ENCODE data around the gene PGR.

The PGR gene

DNA sequence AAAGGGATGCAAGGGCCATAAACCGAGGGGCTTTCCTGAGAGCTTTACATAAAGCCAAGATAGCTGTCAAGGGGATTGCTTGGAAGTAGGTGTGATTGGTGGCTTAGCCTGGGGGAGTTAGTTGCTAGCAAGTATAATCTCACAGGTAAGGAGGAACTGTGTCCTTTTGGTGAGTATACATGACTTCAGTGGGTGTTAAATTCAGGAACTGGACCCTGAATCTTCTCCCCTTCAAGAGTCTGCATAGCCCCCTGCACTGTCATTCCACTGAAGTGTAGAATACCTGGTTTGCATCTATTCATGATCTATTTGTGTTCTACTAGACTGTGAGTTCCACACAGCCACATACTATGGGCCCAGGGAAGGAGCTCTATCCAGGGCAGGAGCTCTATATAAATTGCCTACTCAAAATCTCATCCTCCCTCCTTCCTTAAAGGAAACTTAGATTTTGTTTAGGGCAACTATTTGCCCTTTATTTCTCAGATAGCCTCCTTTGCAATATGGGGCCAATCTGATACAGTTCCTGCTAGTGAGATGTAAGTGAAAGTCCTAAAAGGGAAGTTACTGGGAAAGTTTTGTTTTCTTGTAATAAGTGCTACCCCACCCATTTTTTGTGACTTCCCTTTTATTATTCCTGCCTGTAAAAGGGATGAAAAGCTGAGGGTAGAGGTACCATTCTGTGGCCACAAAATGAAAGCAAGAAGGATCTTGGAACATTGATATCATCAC, 120.5 kb downstream of the PGR start:
- no peak for DNase-seq

- no peak for DNase-seq
Measured at GRCh38 chr11:101003468-101003867, 126.1 kb downstream of the PGR start.

GRCh38 chr11:100999756-101000155, 129.9 kb downstream of the PGR start:
- no peak for DNase-seq

GRCh38 chr11:100994966-100995365, 134.6 kb downstream of the PGR start:
- DNase-seq, result no peak

GRCh38 chr11:100991541-100991940, 138.1 kb downstream of the PGR start:
- DNase-seq, result no peak

- no peak for DNase-seq
Measured at GRCh38 chr11:100990931-100991330, 138.7 kb downstream of the PGR start.

DNA sequence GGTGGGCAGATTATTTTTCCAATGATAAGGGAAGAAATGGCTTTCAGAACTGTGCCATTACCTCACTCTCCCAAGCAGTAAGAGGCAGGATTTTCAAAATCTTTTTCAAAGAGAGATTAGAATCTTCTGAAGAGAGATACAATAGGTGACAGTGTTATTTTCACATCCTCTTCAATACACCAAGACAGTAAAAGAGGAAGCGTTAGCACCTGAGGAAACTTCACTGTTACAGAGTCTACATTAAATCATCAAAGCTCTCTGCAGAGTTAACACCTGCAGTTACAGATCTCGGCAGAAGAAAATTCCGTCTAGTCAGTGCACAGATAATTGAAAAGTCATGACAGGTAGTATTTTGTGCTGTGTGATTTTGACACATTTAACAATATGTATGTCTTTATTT, 144.9 kb downstream of the PGR start:
- DNase-seq, result no peak

- DNase-seq, result no peak
Measured at GRCh38 chr11:100981196-100981824, 148.3 kb downstream of the PGR start.

DNA sequence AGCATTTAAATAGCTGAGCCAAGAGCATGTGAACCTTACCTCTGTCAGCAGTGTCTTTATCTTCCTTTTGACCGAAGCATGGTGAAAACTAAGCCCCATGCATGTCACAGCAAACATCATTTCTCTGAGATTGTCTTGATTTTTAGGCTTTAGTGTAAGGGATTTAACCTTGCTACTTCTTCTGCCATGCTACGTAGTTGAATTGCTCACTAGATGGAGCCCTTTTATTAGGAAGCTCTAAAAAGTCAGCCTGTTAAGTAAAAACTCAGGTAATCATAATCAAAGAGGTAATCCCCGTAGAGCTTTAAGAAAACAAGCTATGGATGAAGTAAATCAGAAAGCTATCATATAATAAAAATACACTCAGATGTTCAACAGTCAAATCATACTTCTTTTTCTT, 149.5 kb downstream of the PGR start:
- no peak for DNase-seq

All from activated effector memory CD4-positive, alpha-beta T cell treated with anti-CD3 and anti-CD28 coated beads, Interleukin-2, amount 50 U/mL, for 16 hours (primary cell).